ENCODE data around the gene SYNE3. TPM values are rescaled to one million over a fixed set of nuclear protein-coding genes. Genes with fewer than 3 reads are reported as not detected.

The SYNE3 gene
- total and polyA plus RNA-seq, 12 donors = 1.8 to 24.8 (median 10.8) TPM

DNA sequence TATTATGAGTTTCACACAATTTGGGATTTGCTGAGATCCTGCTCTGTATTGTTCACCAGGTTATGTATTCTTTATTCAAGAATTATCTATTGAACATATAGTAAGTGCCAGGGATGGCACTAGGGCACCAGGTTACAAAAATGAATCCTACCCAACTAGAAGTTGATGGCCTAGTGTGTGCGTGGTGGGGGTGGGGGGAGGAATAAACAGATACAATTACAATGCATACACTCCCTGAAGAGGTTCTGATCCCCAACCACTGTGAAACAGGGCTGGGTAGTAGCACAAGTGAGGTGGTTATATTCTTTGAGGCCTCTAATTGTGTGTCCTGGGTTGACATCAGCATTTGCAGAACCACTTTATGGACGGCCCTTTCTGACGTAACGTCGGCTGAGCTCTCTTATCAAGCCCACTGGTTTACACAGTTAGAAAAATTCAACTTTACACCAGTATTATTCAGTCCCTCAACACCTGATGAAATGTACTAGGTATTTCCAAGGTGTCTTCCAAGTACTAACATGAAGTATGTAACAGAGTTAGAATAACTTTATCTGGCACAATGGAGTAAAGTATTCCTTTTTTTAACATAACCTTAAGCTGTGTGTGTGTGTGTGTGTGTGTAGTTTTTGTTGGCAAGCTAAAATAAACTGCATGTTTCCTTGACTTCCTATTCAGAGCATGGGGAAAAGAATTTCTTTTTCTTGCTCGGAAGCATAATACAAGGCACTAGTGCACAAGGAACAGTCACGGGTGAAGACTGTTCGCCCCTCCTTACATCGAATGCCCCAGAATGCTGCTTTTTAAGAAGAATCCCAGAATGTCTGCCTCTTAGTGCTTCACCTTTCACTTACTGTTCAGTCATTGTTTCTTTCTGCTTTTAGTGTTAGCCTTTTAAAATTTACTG is 10.3 kb upstream of the SYNE3 start:
- Histone ChIP-seq H3K4me1 (replicated peaks in 1 of 2) (peaks cover 7 to 66% of the 10 kb centered on the region in 2 donors), H3K27ac (peak overlapping the region in 4 of 5 donors; percentile 52 to 81 (median 66))
- WGBS, 4 donors = 28 to 36% (median 34%) methylated on average over 9 of the region's 9 CpGs

DNA sequence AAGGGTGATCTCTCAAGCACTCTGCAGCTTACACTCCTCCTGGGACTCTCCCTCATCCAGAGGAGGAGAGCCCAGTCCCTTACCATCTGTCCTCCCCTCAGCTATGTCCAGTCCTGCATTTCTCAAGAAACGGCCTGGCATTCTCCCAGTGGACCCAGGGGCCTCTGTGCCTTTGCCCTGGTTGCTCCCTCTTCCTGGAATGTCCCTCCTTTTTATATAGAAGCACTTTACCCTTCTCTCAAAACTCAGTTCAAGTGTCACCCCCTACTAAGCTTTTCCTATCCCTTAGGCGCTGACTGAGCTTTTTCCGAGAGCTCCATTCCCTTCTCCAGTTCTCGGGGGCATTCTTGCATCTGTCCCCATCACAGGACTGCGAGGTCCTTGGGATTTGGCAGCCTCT is 9.5 kb upstream of the SYNE3 start:
- no peak overlapping the region for H3K4me3 ChIP-seq
- H3K27ac ChIP-seq = peak overlapping the region in 1 of 5 donors; percentile 64
- no peaks in the 10 kb centered on the region for H3K27me3 ChIP-seq
- TF ChIP-seq POLR2A (IDR thresholded peaks at IDR 0.05) = no peak
- peak in 2 of 7 donors; percentile 5 to 21 for DNase-seq
- H3K36me3 ChIP-seq (replicated peaks in 1 of 2) = no peaks in the 10 kb centered on the region
- H3K9me3 ChIP-seq (replicated peaks in 1 of 3) = no peaks in the 10 kb centered on the region
- peaks cover 7 to 59% of the 10 kb centered on the region in 2 donors for H3K4me1 ChIP-seq (replicated peaks in 1 of 2)
- 84 to 87% (median 86%) methylated on average over 5 of the region's 5 CpGs for WGBS, 4 donors
- intact Hi-C loops (cut with DNase I) = loop anchor here (2.0 to 5.0 kb wide), 2 partner anchors 81 to 84 kb away; no protein-coding TSS in a partner anchor

More for the DNA sequence above, 10.3 kb upstream of the SYNE3 start:
- peak in 2 of 7 donors; percentile 20 to 22 for DNase-seq
- TF ChIP-seq, protein P1, sequence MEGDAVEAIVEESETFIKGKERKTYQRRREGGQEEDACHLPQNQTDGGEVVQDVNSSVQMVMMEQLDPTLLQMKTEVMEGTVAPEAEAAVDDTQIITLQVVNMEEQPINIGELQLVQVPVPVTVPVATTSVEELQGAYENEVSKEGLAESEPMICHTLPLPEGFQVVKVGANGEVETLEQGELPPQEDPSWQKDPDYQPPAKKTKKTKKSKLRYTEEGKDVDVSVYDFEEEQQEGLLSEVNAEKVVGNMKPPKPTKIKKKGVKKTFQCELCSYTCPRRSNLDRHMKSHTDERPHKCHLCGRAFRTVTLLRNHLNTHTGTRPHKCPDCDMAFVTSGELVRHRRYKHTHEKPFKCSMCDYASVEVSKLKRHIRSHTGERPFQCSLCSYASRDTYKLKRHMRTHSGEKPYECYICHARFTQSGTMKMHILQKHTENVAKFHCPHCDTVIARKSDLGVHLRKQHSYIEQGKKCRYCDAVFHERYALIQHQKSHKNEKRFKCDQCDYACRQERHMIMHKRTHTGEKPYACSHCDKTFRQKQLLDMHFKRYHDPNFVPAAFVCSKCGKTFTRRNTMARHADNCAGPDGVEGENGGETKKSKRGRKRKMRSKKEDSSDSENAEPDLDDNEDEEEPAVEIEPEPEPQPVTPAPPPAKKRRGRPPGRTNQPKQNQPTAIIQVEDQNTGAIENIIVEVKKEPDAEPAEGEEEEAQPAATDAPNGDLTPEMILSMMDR (IDR thresholded peaks at IDR 0.05) = no peak
- no peak for TF ChIP-seq POLR2A (IDR thresholded peaks at IDR 0.05)
- Histone ChIP-seq H3K9me3 (replicated peaks in 1 of 3) (no peaks in the 10 kb centered on the region), H3K27me3 (no peaks in the 10 kb centered on the region), H3K36me3 (replicated peaks in 1 of 2) (no peaks in the 10 kb centered on the region), H3K4me3 (no peak overlapping the region)
- intact Hi-C loops (cut with DNase I) = loop anchor here (2.0 to 5.0 kb wide), 2 partner anchors 82 to 84 kb away; no protein-coding TSS in a partner anchor

DNA sequence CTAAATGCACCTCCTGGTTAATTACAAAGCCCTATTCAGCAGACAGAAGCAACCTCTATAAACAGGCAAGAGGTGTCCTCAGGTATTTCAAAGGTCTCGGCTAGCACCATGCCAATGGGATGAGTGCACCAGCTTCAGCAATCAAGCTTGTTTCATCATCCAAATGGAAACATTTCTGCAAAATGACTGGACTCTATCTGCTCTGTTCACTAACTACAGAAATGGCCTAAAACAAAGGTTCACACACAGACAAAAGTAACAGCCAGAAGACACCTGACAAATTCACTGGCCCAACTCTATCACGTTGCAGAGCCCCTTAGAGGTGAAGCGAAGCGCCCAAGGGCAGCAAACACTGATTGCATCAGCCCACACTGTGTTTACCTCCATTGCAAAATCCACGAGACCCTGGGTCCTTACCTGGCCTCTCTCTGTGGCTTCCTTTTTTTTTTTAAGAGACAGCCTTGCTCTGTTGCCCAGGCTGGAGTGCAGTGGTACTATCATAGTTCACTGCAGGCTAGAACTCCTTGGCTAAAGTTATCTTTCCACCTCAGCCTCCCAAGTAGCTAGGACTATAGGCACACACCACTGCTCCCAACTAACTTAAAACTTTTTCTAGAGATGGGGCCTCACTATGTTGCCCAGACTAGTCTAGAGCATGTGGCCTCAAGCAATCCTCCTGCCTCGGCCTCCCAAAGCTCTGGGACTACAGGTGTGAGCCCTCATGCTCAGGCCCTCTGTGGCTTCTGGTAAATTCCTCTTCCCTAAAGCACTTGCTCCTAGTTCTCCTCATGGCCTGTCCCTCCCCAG is 8.5 kb upstream of the SYNE3 start:
- peaks cover 13 to 60% of the 10 kb centered on the region in 2 donors for H3K4me1 ChIP-seq (replicated peaks in 1 of 2)
- no peaks in the 10 kb centered on the region for H3K36me3 ChIP-seq (replicated peaks in 1 of 2)
- WGBS, 4 donors = 74 to 84% (median 83%) methylated on average over 6 of the region's 6 CpGs

DNA sequence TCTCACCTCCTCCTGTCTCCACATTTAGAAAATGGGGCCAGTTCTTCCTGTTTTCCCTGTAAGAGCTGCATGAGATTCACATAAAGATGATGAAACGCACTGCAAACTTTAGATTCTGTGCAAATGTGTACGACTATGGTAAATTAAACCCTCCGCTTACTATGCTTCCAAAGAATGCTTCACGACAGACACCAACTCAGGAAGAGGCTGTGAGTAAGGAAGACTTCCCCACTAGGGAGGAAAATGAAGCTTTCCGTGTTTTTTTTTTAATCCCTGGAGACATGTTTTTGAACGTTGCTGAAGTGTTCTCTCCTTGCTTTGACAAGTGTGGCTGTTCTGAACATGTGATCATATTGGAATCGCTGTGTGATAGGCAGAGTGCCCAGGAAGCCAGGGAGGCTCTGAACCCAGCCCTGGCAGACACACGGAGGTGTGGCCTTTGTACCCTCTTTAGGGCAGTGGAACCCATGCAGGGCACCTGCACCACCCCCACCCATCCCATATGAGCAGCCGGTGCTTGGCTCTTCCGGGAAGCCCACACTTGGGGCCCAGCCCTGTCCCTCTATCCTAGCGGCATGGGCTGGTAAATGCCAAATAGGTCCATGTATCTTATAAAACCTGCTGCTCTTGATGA is 7.5 kb upstream of the SYNE3 start:
- TF ChIP-seq POLR2A (IDR thresholded peaks at IDR 0.05) = no peak
- TF ChIP-seq, protein P1 (IDR thresholded peaks at IDR 0.05) = no peak
- H3K36me3 ChIP-seq (replicated peaks in 1 of 2) = no peaks in the 10 kb centered on the region
- no peak overlapping the region for H3K4me3 ChIP-seq
- DNase-seq = peak in 3 of 7 donors; percentile 19 to 62 (median 22)
- H3K27me3 ChIP-seq = no peaks in the 10 kb centered on the region
- WGBS, 4 donors = 53 to 72% (median 55%) methylated on average over 8 to 11 of the region's 11 CpGs
- H3K4me1 ChIP-seq (replicated peaks in 1 of 2) = peaks cover 12 to 61% of the 10 kb centered on the region in 2 donors
- H3K27ac ChIP-seq = peak overlapping the region in 2 of 5 donors; percentile 5 to 42
- H3K9me3 ChIP-seq (replicated peaks in 1 of 3) = no peaks in the 10 kb centered on the region
- intact Hi-C loops (cut with DNase I) = no loop called here

More for the DNA sequence above, 8.5 kb upstream of the SYNE3 start:
- Histone ChIP-seq H3K4me3 (no peak overlapping the region), H3K9me3 (replicated peaks in 1 of 3) (no peaks in the 10 kb centered on the region), H3K27ac (no peak overlapping the region), H3K27me3 (no peaks in the 10 kb centered on the region)
- no peak for TF ChIP-seq POLR2A (IDR thresholded peaks at IDR 0.05)
- TF ChIP-seq, protein P1 (IDR thresholded peaks at IDR 0.05) = no peak
- DNase-seq = peak in 3 of 7 donors; percentile 11 to 38 (median 15)
- intact Hi-C loops (cut with DNase I) = loop anchor here in 1 of 2 donors (5.0 kb wide), 1 partner anchor 83 kb away; no protein-coding TSS in a partner anchor
